Type B pancreatic cell (in vitro differentiated cells): ENCODE results near the gene G3BP1. TPM values are rescaled to one million over a fixed set of nuclear protein-coding genes. Genes with fewer than 3 reads are reported as not detected.
A peak's percentile ranks its signal among the peaks of the same experiment; 100 is the strongest.
"Not testable (repeated sequence)": the region's sequence is repeated elsewhere in the genome, so short reads cannot be mapped to it uniquely, and the experiment has no call there.

ENCODE experiments used
- DNase-seq: peaks from one replicate; pipeline ENCODE4 v3.0.0; 2021; ENCODE audit warnings: mixed read lengths; ENCODE audit not compliant: unreplicated experiment; ENCODE audit errors: extremely low spot score
- H3K27ac Mint-ChIP-seq: 2 replicates; pipeline ENCODE4 v1.8.0; 2021; ENCODE audit warnings: mild to moderate bottlenecking, mixed read lengths
- H3K27me3 Mint-ChIP-seq: 2 replicates; pipeline ENCODE4 v1.8.0; 2021; ENCODE audit warnings: mixed read lengths
- H3K36me3 Mint-ChIP-seq: 2 replicates; pipeline ENCODE4 v1.8.0; 2021; ENCODE audit warnings: mixed read lengths
- H3K4me1 Mint-ChIP-seq: one replicate; pipeline ENCODE4 v1.8.0; 2021; ENCODE audit warnings: mixed read lengths; ENCODE audit not compliant: unreplicated experiment
- H3K4me3 Mint-ChIP-seq: 2 replicates; pipeline ENCODE4 v1.8.0; 2021; ENCODE audit warnings: mild to moderate bottlenecking, mixed read lengths
- H3K9me3 Mint-ChIP-seq: 2 replicates; pipeline ENCODE4 v1.8.0; 2021; ENCODE audit warnings: mixed read lengths
- CTCF ChIP-seq: fragments of 200-600 bp; sonication (generic); conservative IDR thresholded peaks from 2 replicates; pipeline ENCODE4 v1.5.0; 2021; ENCODE audit warnings: antibody characterized with exemption, mild to moderate bottlenecking
- total RNA-seq: library from RNA; stranded (reverse); gene quantifications from 2 replicates; pipeline ENCODE4 v1.2.1, GENCODE V29; 2021; ENCODE audit warnings: low replicate concordance

Gene G3BP1
- total RNA-seq, 1 donor from 2014 or later: 241 TPM

- no peak for TF ChIP-seq CTCF
- Mint-ChIP-seq H3K27ac (no peak overlapping the region), H3K27me3 (no peaks in the 10 kb centered on the region), H3K4me3 (no peak overlapping the region), H3K4me1 (peaks cover 46% of the 10 kb centered on the region), H3K9me3 (no peaks in the 10 kb centered on the region), H3K36me3 (peaks cover 31% of the 10 kb centered on the region)
- no peak for DNase-seq
Measured at GRCh38 chr5:151779531-151780125, 7.9 kb downstream of the G3BP1 start.

- no peak for DNase-seq
- Mint-ChIP-seq H3K27me3 (no peaks in the 10 kb centered on the region), H3K4me1 (peaks cover 43% of the 10 kb centered on the region), H3K27ac (no peak overlapping the region), H3K4me3 (no peak overlapping the region), H3K36me3 (peaks cover 31% of the 10 kb centered on the region), H3K9me3 (no peaks in the 10 kb centered on the region)
- TF ChIP-seq CTCF: no peak
Measured at GRCh38 chr5:151780348-151780747, 8.6 kb downstream of the G3BP1 start.

- no peaks in the 10 kb centered on the region for H3K27me3 Mint-ChIP-seq
- H3K36me3 Mint-ChIP-seq: peaks cover 28% of the 10 kb centered on the region
- H3K9me3 Mint-ChIP-seq: no peaks in the 10 kb centered on the region
- no peak overlapping the region for H3K4me3 Mint-ChIP-seq
- H3K27ac Mint-ChIP-seq: peak overlapping the region; percentile 20
- TF ChIP-seq CTCF: no peak
- no peak for DNase-seq
- H3K4me1 Mint-ChIP-seq: peaks cover 34% of the 10 kb centered on the region
Measured at GRCh38 chr5:151781201-151781600, 9.4 kb downstream of the G3BP1 start.

GRCh38 chr5:151783664-151784063 lies 11.9 kb downstream of the G3BP1 start:
- H3K4me3 Mint-ChIP-seq, DNase-seq, H3K9me3 Mint-ChIP-seq, H3K27me3 Mint-ChIP-seq, H3K27ac Mint-ChIP-seq: not testable (repeated sequence)
- peaks cover 10% of the 10 kb centered on the region for H3K36me3 Mint-ChIP-seq
- peaks cover 27% of the 10 kb centered on the region for H3K4me1 Mint-ChIP-seq

GRCh38 chr5:151784141-151784540 lies 12.4 kb downstream of the G3BP1 start:
- no peak for TF ChIP-seq CTCF
- no peak overlapping the region for H3K27ac Mint-ChIP-seq
- no peaks in the 10 kb centered on the region for H3K27me3 Mint-ChIP-seq
- H3K9me3 Mint-ChIP-seq: no peaks in the 10 kb centered on the region
- H3K36me3 Mint-ChIP-seq: peaks cover 11% of the 10 kb centered on the region
- H3K4me1 Mint-ChIP-seq: peaks cover 25% of the 10 kb centered on the region
- no peak overlapping the region for H3K4me3 Mint-ChIP-seq
- no peak for DNase-seq

GRCh38 chr5:151786468-151786867 lies 14.7 kb downstream of the G3BP1 start:
- H3K27me3 Mint-ChIP-seq: no peaks in the 10 kb centered on the region
- peaks cover 11% of the 10 kb centered on the region for H3K4me1 Mint-ChIP-seq
- no peak overlapping the region for H3K27ac Mint-ChIP-seq
- no peak for TF ChIP-seq CTCF
- H3K9me3 Mint-ChIP-seq: no peaks in the 10 kb centered on the region
- H3K4me3 Mint-ChIP-seq: no peak overlapping the region
- no peak for DNase-seq
- peaks cover 20% of the 10 kb centered on the region for H3K36me3 Mint-ChIP-seq
